Heart left ventricle (tissue), 16 donors: ENCODE data around the gene BANK1. TPM values are rescaled to one million over a fixed set of nuclear protein-coding genes. Genes with fewer than 3 reads are reported as not detected.

ENCODE experiments used
- ATAC-seq, 4 donors: fragments of 200-7000 bp; cut with Tn5 transposase; one replicate each; pipeline ENCODE4 v1.9.1; 2020 to 2022; ENCODE audit warnings: moderate library complexity in 4 of 4, mild to moderate bottlenecking in 3 of 4, moderate number of reproducible peaks in 1 of 4
- DNase-seq, 5 donors: peaks; one replicate each; pipeline ENCODE4 v3.0.0-alpha.2; 2020
- H3K27ac ChIP-seq, 12 donors: fragments of 200-600 bp; sonication (generic) in 4 of 12; one replicate each; pipeline versions ENCODE4 v1.5.0 to v1.8.0; 2016 to 2022; ENCODE audit warnings: mild to moderate bottlenecking in 2 of 12
- H3K27me3 ChIP-seq, 9 donors: fragments of 200-600 bp; sonication (generic) in 2 of 9; one replicate each; pipeline versions ENCODE4 v1.5.1 to v1.8.0; 2016 to 2022; ENCODE audit warnings: mild to moderate bottlenecking in 3 of 9
- H3K36me3 ChIP-seq, 9 donors: fragments of 200-600 bp; sonication (generic) in 2 of 9; one replicate each; pipeline versions ENCODE4 v1.5.0 to v1.8.0; 2018 to 2022; ENCODE audit warnings: mild to moderate bottlenecking in 2 of 9
- H3K4me1 ChIP-seq, 12 donors: fragments of 200-600 bp; sonication (generic) in 4 of 12; one replicate each; pipeline versions ENCODE4 v1.5.0 to v1.8.0; 2016 to 2022; ENCODE audit warnings: mild to moderate bottlenecking in 3 of 12
- H3K4me3 ChIP-seq, 12 donors: fragments of 200-600 bp; sonication (generic) in 4 of 12; one replicate each; pipeline versions ENCODE4 v1.5.0 to v1.8.0; 2017 to 2022; ENCODE audit warnings: mild to moderate bottlenecking in 9 of 12, moderate library complexity in 4 of 12
- H3K9me3 ChIP-seq, 12 donors: fragments of 200-600 bp; sonication (generic) in 4 of 12; one replicate each; pipeline versions ENCODE4 v1.5.0 to v1.8.0; 2016 to 2022; ENCODE audit warnings: mild to moderate bottlenecking in 1 of 12
- CTCF ChIP-seq, 12 donors: fragments of 200-600 bp; sonication (generic) in 4 of 12; IDR thresholded peaks; one replicate each; pipeline versions ENCODE4 v1.5.0 to v1.8.0; 2018 to 2022; ENCODE audit warnings: antibody characterized with exemption in 12 of 12, mild to moderate bottlenecking in 5 of 12
- POLR2A ChIP-seq, 2 donors: fragments of 450-650 bp; IDR thresholded peaks; one replicate each; pipeline ENCODE4 v1.6.1; 2017; ENCODE audit warnings: antibody characterized with exemption in 2 of 2, mild to moderate bottlenecking in 2 of 2, moderate library complexity in 2 of 2
- WGBS, 4 donors: extraction: QIAGEN DNeasy Blood & Tissue Kit in 2 of 4; methylation state at CpG; one replicate each; pipeline versions ENCODE4 v1.1.5 to v1.1.7; 2013 to 2018; 5-methylcytosine and 5-hydroxymethylcytosine counted together
- intact Hi-C, 10 donors: fragments of 100-400 bp; cut with DNase I; formaldehyde crosslinking; loops; one replicate each; pipeline versions ENCODE4 v1.11.1 to v1.14.2; 2022
- polyA plus RNA-seq, 2 donors: library from polyadenylated mRNA; stranded (reverse); fragments of 200-250 nt; gene quantifications; one replicate each; pipeline ENCODE4 v1.2.3, GENCODE V29; 2013
- total RNA-seq, 9 donors: library from RNA; depleted of rRNA in 2 of 9; stranded (reverse); fragments of >200 nt in 2 of 9; fragmentation: NEBNext Ultra II Directional in 3 of 9; extraction: Animal tissue kit (Norgen Biotek cat#: 25700) in 3 of 9; gene quantifications; one replicate each; pipeline versions ENCODE4 v1.1.0 to v1.2.4, GENCODE V29; 2016 to 2023
- donor health status: ischemic (EF 13 %, LVEDD 7.1; RV severe dilation, severe dysfunction).
- donor health status: healthy with polysubstance abuse.
- donor health status: DM: no; HTN: yes; CAD: no.
- donor health status: DM: no; HTN: no; CAD: no.
- donor health status: ischemic (EF 25% LVEDD 6.9; RV normal size, moderate dysfunction).
- donor health status: ischemic (EF 25% LVEDD 5.7; RV mildly dilated, moderate dysfunction).
- donor health status: healthy.
- donor health status: DM: yes; HTN: yes; CAD: no.
- donor health status: ischemic (EF 35%, LVEDD 5.7; RV mildly dilated, moderate dysfunction).
- donor health status: nonischemic (EF 11% LVEDD 7.7; RV severe dilation, severe dysfunction).
- donor health status: DM: yes; HTN: yes; CAD: no.
- donor health status: PGD.
- donor health status: ischemic (EF 29% LVEDD 5.4; RV normal size, mild dysfunction).
- donor health status: nonischemic (EF 23%, LVEDD 6.1; RV moderate dilation, normal function).

BANK1 gene
- total and polyA plus RNA-seq, 11 donors: 0.08 to 2.7 (median 0.46) TPM; not detected in 4

DNA sequence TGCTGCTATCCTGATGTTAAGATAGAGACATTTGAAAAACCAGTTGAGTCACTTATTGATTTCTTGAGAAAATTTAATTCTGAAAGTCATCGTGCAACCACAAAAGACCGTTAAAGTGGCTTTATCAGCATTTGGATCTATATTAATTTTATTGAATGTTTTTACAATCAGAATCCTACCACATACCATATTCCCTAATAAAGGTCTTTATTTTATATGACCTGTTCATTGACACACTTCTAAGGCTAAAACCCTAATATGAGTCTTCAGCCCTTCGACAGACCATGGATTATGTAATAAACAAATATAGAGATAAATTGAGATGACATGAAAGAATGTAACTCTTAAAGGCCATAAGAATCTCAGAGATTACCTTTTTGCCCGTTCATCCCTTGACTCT lies 68.1 kb downstream of the BANK1 start:
- ATAC-seq (no peak), DNase-seq (no peak)
- no peaks in the 10 kb centered on the region for H3K9me3 ChIP-seq
- 74 to 84% (median 83%) methylated on average over 4 of the region's 4 CpGs for WGBS, 4 donors
- no peaks in the 10 kb centered on the region for H3K36me3 ChIP-seq
- no peaks in the 10 kb centered on the region for H3K4me1 ChIP-seq
- no peak overlapping the region for H3K4me3 ChIP-seq
- TF ChIP-seq POLR2A (IDR thresholded peaks at IDR 0.05) (no peak), CTCF (IDR thresholded peaks at IDR 0.05) (no peak)
- intact Hi-C loops: no loop called here
- no peaks in the 10 kb centered on the region for H3K27me3 ChIP-seq
- no peak overlapping the region for H3K27ac ChIP-seq

GRCh38 chr4:101862595-101862994 lies 72.1 kb downstream of the BANK1 start:
- no peak overlapping the region for H3K4me3 ChIP-seq
- H3K4me1 ChIP-seq: no peaks in the 10 kb centered on the region
- H3K9me3 ChIP-seq: no peaks in the 10 kb centered on the region
- H3K27ac ChIP-seq: no peak overlapping the region
- ATAC-seq (no peak), DNase-seq (no peak)
- WGBS, 4 donors: 80 to 94% (median 90%) methylated on average over 2 of the region's 2 CpGs
- intact Hi-C loops: no loop called here
- no peak for TF ChIP-seq POLR2A (IDR thresholded peaks at IDR 0.05)
- no peak for TF ChIP-seq CTCF (IDR thresholded peaks at IDR 0.05)
- no peaks in the 10 kb centered on the region for H3K36me3 ChIP-seq
- no peaks in the 10 kb centered on the region for H3K27me3 ChIP-seq

DNA sequence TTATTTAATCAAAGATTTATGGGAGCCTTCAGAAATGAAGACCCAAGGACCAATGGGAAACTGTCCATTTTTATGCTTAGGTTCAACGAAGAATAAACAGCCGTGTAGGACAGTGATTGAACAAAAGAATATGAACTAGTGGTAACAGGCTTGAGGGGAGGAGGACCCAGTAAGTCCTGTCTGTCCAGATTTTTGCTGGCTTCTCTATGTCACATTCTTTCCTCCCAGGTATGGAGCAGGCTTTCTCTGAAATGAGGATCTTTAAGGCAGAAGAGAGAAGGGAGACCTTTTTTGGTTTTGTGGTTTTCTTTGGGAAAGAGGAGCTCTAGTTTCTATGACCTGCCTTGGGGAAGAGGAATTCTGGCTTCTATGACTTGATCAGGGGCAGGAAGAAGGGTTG lies 74.1 kb downstream of the BANK1 start:
- WGBS, 4 donors: 90 to 95% (median 92%) methylated on average over 2 of the region's 2 CpGs
- no peaks in the 10 kb centered on the region for H3K4me1 ChIP-seq
- no peak overlapping the region for H3K27ac ChIP-seq
- ATAC-seq: no peak
- no peaks in the 10 kb centered on the region for H3K9me3 ChIP-seq
- intact Hi-C loops: no loop called here
- H3K27me3 ChIP-seq: no peaks in the 10 kb centered on the region
- H3K36me3 ChIP-seq: no peaks in the 10 kb centered on the region
- H3K4me3 ChIP-seq: no peak overlapping the region
- no peak for TF ChIP-seq CTCF (IDR thresholded peaks at IDR 0.05)
- no peak for TF ChIP-seq POLR2A (IDR thresholded peaks at IDR 0.05)
- no peak for DNase-seq

DNA sequence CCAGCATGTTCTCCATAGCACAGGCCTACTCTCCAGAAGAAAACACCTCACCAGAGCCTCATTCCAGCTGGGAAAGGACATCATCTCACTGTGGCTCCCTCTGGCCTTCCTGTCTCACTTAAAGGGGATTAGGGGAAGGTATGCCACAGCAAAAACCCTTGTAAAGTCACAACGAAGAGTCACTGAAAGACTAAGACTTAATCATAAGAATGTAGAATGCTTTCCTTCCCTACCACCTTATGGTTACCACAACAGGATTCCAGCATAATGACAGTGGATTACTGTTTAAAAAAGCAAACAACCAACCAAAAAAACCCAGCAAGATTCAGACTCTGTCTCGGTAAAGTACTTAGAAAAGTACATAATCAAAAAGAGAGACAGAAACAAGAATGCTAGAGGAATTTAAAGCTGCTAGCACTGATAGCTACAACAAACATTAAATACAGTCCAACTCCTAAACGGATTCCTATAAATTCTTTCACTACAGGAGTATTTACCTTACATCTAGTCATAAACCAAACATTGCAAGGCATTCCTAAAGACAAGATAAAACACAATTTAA lies 75.1 kb downstream of the BANK1 start:
- ATAC-seq (no peak), DNase-seq (no peak)
- H3K27me3 ChIP-seq: no peaks in the 10 kb centered on the region
- H3K27ac ChIP-seq: no peak overlapping the region
- H3K36me3 ChIP-seq: no peaks in the 10 kb centered on the region
- TF ChIP-seq POLR2A (IDR thresholded peaks at IDR 0.05) (no peak), CTCF (IDR thresholded peaks at IDR 0.05) (no peak)
- intact Hi-C loops: no loop called here
- H3K4me1 ChIP-seq: no peaks in the 10 kb centered on the region
- no peaks in the 10 kb centered on the region for H3K9me3 ChIP-seq
- 52 to 60% (median 53%) methylated on average over 3 of the region's 3 CpGs for WGBS, 4 donors
- no peak overlapping the region for H3K4me3 ChIP-seq
